ENCODE measurements around the gene GRK1.

DNA sequence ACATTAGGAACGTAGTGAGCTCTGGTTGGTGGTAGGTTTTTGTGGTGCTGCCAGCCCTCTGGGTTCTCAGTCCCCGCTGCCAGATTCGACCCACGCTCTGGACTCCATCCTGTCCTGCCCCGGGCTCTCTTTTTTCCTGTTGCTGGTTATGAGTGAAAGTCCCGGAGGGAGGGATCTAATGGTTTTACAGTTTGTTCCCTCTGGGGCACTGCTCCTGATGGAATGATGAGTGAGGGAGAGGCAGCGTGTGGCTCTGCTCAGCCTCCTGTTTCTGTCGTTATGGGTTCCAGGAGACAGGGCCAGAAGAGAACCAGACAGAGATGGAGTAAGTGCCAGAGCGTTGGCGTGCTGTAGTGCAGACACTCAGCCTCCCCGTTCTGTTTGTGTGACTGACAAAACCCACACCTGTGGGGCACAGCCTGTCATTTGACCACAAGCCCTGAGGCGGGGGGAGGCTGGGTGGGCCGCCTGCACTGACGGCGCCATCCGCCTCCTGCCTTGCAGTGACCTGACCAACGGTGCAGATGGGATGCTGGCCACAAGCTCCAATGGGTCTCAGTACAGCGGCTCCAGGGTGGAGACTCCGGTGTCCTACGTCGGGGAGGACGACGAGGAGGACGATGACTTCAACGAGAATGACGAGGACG lies 27.3 kb upstream of the GRK1 start:
- TF ChIP-seq, protein P1, sequence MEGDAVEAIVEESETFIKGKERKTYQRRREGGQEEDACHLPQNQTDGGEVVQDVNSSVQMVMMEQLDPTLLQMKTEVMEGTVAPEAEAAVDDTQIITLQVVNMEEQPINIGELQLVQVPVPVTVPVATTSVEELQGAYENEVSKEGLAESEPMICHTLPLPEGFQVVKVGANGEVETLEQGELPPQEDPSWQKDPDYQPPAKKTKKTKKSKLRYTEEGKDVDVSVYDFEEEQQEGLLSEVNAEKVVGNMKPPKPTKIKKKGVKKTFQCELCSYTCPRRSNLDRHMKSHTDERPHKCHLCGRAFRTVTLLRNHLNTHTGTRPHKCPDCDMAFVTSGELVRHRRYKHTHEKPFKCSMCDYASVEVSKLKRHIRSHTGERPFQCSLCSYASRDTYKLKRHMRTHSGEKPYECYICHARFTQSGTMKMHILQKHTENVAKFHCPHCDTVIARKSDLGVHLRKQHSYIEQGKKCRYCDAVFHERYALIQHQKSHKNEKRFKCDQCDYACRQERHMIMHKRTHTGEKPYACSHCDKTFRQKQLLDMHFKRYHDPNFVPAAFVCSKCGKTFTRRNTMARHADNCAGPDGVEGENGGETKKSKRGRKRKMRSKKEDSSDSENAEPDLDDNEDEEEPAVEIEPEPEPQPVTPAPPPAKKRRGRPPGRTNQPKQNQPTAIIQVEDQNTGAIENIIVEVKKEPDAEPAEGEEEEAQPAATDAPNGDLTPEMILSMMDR (conservative IDR thresholded peaks at IDR 0.05): no peak
- no peak for TF ChIP-seq EZH2 (IDR thresholded peaks at IDR 0.05; ENCODE audit: low read depth)
